Testis (tissue), 2 donors: ENCODE measurements around the gene DHH.

ENCODE experiments used
- CTCF ChIP-seq, 3 experiments: fragments of 450-650 bp in 2 of 3; fragments of 200-600 bp in 1 of 3; sonication (generic) in 1 of 3; IDR thresholded peaks; one replicate each; pipeline ENCODE4 v1.5.1; 2016 to 2019; ENCODE audit warnings: antibody characterized with exemption in 3 of 3, mild to moderate bottlenecking in 2 of 3, moderate library complexity in 1 of 3
- POLR2A ChIP-seq: fragments of 450-650 bp; IDR thresholded peaks from one replicate; pipeline ENCODE4 v1.6.1; 2017; ENCODE audit warnings: antibody characterized with exemption, mild to moderate bottlenecking, moderate library complexity

DNA sequence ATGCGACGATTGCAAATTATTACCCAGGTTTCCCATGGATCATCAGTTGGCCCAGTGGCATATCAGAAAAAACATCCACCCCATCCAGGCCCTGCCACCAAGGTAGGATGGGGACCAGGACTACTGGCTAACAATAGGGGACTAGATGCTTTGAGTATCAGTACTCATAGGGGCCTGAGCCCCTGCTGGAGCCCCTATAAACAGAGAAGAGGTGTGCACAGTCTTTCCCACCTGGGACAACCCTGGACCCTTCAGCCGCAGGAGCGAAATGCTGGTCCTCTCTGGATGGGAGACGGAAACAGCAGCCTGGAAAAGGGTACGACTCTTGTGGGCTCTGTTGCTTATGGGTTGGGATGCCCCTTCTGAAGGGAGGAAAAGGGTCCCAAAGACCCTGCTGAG, 5.7 kb downstream of the DHH start:
- no peak for TF ChIP-seq CTCF (IDR thresholded peaks at IDR 0.05)
- TF ChIP-seq POLR2A, result no peak
